Renal cortical epithelial cell (primary cell): ENCODE measurements around the gene RAB11FIP4. TPM values are rescaled to one million over a fixed set of nuclear protein-coding genes. Genes with fewer than 3 reads are reported as not detected.
A peak's percentile ranks its signal among the peaks of the same experiment; 100 is the strongest.

ENCODE experiments used
- DNase-seq: peaks from one replicate; pipeline ENCODE4 v3.0.0-alpha.2; 2011; ENCODE audit warnings: low read depth
- total RNA-seq: library from RNA; depleted of rRNA; stranded (reverse); fragments of >200 nt; gene quantifications from 2 replicates; pipeline ENCODE4 v1.2.3, GENCODE V29; 2014

Gene RAB11FIP4
- total RNA-seq, 1 donor from 2014 or later = 16.5 TPM

DNA sequence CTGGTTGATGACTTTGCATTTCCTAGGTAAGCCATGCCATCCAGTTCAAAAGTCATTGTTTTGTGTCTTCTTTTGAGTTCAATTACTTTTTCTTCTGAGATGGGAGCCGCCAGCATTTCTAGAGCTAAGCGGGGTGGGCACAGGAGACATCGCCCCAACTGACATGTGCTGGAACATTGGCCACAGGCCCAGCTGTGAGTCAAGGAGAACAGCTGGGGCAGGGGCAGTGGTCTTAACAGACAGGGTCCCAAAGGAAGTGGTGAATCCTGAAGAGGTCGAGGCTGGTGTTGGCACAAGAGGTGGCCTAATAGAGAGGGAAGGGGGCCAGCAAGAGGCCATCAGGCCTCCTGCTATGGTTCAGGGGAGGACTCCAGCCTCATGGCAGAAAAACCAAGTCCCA, 17.1 kb downstream of the RAB11FIP4 start:
- no peak for DNase-seq

DNA sequence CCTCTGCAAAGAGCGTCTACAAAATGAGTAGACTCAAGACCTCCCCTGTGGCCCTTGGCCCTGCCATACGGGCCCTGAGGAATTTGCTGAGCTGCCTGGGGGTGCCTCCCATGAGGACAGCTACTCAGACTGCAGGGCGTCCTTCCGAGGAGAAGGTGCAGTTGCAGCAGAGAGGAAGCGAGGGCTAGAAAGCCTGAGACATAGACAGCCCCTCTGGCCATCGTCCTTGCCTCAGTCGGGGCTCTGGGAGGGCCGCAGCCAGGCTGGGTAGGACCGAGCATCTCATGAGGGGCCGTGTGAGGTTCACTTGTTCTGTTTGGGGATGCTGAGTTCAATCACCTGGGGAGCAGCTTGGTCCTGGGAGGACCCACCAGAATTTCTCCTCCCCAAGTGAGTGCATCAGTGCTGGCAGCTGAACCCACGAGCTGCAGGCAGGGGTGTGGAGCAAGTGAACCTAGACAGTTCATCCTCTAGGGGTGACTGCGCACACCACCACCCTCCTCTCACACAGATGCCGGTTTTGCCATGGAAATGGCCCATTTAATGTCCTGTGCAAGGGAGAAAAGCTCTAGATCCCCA, 20.3 kb downstream of the RAB11FIP4 start:
- DNase-seq = no peak

- no peak for DNase-seq
Measured at GRCh38 chr17:31412511-31412910, 21.0 kb downstream of the RAB11FIP4 start.

DNA sequence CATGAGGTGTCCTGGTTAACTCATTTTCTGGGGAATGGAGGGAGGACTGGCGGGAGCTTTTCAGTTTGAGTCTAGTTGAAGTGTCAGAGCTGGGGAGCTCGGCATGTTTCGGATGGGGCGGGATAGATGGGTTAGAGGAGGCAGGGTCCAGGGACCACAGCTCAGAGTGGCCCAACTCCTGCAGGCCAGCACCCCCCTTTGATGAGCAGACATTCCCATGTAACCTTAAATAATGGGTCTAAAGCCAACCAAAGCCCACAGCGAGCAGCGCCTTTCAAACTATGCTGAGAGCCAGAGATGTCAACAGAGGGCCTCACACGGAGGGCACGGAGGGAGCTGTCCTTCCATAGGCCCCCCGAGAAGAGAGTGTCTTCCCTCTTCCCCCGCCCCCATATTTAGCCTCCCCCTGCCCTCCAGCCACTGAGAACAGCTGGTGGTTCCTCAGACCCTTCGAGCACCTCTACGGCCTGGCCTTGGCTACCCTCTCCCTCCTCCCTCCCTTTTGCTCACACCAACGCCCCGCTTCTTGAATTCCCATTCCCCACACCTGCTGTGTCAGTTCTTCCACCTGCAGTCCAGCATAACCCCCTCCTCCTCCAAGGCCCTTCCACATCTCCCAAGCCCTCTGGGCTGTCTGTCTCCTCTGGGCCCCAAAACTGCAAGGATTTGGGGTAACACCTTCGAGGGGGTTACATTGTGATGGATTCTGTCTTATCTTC, 21.8 kb downstream of the RAB11FIP4 start:
- no peak for DNase-seq

- peak; percentile 16 for DNase-seq
Measured at GRCh38 chr17:31413874-31414549, 22.5 kb downstream of the RAB11FIP4 start.

DNA sequence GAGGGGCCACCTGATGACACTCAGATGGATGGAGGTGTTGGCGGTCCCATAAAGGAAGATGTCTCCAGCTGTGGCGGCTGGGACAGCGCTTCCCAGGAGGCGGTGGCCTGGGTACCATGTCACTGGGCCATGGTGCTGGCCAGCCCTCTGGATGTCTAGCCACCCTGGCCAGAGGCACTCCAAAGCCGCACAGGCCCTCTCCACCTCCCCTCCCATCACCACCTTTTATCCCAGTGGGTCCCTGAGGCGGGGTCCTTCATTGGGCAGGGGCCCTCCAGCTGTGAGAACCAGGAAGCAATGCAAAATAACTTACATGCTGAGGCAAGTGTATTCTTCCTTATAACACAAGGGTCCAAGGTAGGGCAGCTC, 23.1 kb downstream of the RAB11FIP4 start:
- no peak for DNase-seq

DNA sequence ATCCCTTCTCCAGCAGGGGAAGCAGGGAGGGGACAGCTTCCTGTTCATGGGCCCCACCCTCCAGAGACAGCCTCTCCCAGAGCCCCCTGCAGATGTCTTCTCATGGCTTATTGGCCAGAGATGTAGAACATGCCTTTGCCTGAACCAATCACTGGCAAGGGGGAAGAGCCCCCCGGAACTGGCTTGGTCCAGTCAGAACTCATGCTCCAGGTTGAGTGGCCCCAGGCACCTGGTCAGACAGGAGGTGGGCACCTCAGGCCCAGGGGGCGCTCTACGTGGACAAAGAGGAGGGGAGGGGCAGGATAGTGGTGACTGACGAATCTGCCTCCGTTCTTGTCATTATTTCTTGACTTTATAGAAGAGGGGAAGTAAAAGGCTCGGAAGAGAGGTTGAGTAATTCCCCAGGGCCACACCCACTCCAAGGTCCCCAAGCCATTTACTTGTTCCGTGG, 23.6 kb downstream of the RAB11FIP4 start:
- no peak for DNase-seq

GRCh38 chr17:31415640-31416502, 24.4 kb downstream of the RAB11FIP4 start:
- no peak for DNase-seq

DNA sequence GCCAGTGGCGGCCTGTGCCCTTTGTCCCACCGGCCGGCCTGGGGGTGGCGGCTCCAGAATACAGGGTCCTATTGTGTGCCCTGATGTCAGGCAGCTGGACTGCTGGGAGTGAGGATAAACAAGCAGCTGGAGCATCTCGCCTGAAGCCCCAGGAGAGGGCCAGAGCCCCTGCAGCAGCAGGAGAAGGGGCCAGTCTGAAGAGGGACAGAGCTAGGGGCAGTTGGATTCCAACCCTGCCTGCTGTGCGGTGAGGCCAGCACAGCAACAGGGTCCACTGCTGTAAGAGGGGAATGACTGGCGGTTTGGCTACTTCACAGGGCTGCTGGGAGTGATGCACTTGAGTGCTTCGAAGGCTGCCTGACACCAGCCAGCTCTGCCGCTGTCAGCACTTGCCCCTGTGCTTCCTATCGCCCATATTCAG, 25.0 kb downstream of the RAB11FIP4 start:
- no peak for DNase-seq

- DNase-seq = no peak
Measured at GRCh38 chr17:31417051-31417792, 25.7 kb downstream of the RAB11FIP4 start.

DNA sequence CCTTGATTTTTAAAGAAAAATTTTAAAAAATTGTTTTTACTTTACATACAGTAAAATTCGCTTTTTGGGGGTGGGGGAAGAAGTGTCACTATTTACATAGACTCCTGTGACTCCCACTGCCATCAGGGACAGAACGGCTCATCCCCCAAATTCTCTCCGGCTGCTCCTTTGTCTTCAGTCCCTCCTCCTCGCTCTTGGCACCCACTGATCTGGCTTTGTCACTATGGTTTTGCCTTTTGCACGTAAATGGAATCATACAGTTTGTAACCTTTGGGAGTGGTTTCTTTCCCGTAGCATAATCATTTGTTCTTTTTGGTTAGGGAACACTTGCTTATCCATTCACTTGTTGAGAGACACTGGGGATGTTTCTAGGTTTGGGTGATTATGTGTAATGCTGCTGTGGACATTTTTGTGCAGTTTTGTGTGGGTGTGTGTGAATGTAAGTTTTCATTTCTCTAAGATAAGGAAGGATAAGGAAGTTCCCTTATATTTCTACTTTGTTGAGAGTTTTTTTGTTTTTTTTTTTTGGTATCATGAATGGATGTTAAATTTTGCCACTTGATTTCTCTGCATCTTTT, 27.4 kb downstream of the RAB11FIP4 start:
- DNase-seq = no peak

GRCh38 chr17:31422443-31422842, 31.0 kb downstream of the RAB11FIP4 start:
- DNase-seq = no peak

GRCh38 chr17:31424944-31425281, 33.4 kb downstream of the RAB11FIP4 start:
- no peak for DNase-seq

DNA sequence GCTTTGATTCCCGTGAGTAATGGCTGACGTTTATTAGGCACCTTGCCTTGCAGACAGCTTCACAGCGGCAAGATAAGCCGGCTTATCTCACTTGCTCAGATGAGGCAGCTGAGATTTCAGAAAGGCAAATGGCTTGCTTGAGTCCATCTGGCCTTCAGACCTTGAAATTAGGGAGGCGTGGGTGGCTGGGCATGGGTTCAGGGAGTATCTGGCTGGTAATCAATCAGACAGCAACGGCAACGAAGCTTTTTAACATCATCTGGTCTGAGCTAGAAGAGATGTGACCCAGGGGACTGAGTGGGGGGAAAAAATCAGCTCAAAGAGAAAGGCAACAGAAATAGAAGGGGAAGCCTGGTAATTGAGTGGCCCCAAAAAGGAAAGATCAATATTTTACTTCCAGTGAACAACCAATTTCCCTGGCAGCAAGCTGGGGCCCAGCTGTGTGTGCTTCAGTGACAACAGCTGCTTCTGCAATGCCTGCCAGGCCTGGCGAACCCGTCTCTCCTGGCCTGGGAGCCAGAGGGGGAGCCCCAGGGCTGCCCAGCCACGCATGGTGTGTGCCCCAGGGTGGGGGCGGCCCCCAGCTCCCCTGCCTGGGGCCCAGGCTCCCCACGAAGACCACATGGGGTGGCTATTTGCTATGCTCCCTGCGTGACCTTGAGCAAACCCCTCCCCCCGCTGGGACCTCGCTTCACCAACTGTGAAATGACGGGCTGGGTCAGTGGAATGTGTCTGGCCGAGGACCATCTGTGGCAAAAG, 34.0 kb downstream of the RAB11FIP4 start:
- no peak for DNase-seq

DNA sequence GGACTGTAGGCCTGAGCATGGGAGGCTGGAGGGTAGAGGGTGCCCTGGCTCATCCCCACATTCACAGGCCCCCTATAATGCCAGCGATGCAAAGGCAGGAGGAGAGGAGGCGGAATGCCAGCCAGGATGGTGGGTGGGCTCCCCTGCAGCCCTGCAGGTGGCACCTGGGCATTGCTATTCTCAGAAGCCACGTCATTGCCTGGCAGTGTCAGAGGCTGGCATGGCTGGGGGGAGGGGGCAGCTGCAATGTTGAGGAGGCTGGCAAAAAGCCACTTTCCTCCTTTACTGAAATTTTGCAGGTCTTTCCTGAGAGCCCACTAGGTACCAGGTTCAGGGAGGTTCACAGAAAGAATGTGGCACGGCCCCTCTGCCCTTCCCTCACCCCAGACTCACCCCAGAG, 36.2 kb downstream of the RAB11FIP4 start:
- DNase-seq = no peak

DNA sequence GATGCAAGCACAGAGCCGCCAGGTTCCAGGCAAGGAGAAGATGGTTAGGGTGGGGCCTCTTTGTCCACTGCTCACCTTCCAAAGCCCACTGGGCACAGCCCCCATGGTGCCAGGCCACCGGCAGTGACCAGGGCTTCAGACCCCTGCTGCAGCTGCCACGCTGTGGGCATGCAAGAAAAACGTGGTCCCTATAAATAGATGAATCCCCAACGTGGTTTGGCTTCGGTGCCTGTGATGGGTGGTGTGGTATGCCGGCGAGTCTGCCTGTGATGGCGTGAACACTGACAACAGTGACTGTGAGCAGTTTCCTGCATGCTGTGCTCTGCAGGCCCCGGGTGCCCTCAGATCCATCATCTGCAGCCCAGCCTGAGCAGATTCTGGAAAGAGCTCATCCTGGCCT, 36.6 kb downstream of the RAB11FIP4 start:
- DNase-seq = no peak

- DNase-seq = no peak
Measured at GRCh38 chr17:31428512-31428911, 37.0 kb downstream of the RAB11FIP4 start.

DNA sequence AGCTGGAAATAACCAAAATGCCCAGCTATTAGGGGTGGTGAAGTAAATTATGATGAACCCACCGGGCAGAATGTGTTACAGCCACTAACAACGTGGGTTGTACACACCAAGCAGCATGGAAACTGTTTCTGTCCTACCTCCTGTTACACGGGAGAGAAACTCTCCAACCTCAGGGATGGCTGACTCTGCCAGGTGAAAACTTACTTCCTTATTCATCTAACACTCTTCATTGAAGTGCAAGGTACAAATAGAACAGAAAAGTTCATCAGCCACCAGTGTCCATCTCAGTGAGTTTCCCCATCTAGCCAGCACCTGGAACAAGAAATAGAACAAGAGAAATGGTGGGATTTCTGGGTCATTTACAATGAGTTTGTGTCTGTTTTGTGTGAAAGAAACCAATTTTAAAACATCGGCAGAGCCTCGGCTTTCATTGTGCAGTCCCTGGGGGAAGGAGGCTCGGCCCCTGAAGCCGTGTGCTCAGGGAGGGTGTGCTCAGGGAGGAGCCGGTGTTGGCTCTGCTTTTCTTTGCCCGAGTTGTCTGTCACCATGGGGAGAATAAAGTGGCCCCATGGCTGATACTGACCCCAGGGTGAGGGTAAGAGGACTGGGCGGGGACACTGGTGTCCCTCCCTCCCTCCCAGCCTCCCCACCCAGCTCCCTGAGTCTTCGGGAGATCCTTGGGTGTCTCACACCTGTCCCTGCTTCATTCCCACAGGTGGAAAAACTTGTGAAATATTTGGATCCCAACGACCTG, 39.8 kb downstream of the RAB11FIP4 start:
- DNase-seq = no peak

DNA sequence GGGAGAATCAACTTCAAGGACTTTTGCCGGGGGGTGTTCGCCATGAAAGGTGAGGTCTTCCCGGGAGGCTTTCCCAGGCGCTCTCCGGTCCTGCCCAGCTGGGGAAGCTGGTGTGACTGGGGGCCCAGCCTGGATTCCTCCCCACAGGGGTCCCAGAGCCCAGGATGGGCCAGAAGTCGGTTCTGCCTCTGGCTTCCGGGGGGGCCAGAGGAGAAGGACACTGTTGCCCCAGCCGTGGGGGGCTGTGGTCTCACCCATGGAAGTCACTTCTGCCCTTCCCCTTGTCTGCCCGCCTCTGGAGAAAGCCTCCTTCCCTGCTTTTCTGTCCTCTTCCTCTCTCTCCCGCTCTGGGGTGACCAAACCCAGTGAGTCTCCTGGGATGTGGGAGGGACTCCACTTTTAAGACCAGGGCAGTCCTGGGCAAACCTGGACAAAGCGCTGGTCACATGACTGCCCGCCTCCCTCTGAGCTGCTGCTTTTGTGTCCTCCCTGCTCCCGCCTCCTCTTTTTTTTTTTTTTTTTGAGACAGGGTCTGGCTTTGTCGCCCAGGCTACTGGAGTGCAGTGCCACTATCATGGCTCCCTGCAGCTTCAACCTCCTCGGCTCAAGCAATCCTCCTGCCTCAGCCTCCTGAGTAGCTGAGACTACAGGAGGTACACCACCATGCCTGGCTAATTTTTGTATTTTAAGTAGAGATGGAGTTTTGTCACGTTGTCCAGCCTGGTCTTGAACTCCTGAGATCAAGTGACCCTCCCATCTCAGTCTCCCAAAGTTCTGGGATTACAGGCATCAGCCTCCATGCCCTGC, 40.6 kb downstream of the RAB11FIP4 start:
- DNase-seq = no peak
